ENCODE data around the gene BCL2L15. TPM values are rescaled to one million over a fixed set of nuclear protein-coding genes. Genes with fewer than 3 reads are reported as not detected.

The BCL2L15 gene
- polyA plus RNA-seq, 1 experiment = 0.02 TPM

- no peaks in the 10 kb centered on the region for H3K27me3 ChIP-seq (ENCODE audit: control insufficient read depth, insufficient read depth, low read length)
- H3K4me3 ChIP-seq (ENCODE audit: low read depth, low read length) = no peak overlapping the region
- no peak for DNase-seq (ENCODE audit: low read depth)
- POLR2A ChIA-PET = no interaction called here
- H3K36me3 ChIP-seq (ENCODE audit: control insufficient read depth, insufficient read depth, low read length) = no peaks in the 10 kb centered on the region
- CTCF ChIA-PET = interaction anchor here (0.9 to 1.0 kb wide), 2 partner anchors 11 to 15 kb away, joined by 3 to 4 read pairs; partner anchors contain the start of gene BCL2L15
- no peak for TF ChIP-seq CTCF (IDR thresholded peaks at IDR 0.05; ENCODE audit: insufficient read depth, low read depth, low read length)
Observed at GRCh38 chr1:113872219-113872935, 15.0 kb downstream of the BCL2L15 start.

- H3K4me3 ChIP-seq (ENCODE audit: low read depth, low read length) = no peak within 1 kb of the TSS
- ChIA-PET CTCF (interaction anchor here (0.9 kb wide), 1 partner anchor 16 kb away, joined by 4 read pairs; the partner anchor contains the start of gene BCL2L15), POLR2A (no interaction called here)
- no peak for TF ChIP-seq CTCF (IDR thresholded peaks at IDR 0.05; ENCODE audit: insufficient read depth, low read depth, low read length)
- H3K27me3 ChIP-seq (ENCODE audit: control insufficient read depth, insufficient read depth, low read length) = no peaks in the 10 kb centered on the region
- DNase-seq (ENCODE audit: low read depth) = peak; percentile 35
- H3K36me3 ChIP-seq (ENCODE audit: control insufficient read depth, insufficient read depth, low read length) = no peaks in the 10 kb centered on the region
Observed at GRCh38 chr1:113871597-113872113, 15.7 kb downstream of the BCL2L15 start, which contains the start of gene PTPN22. Gene PTPN22, minus strand, starts transcription at chr1:113871712.

- CTCF ChIA-PET = interaction anchor here (1.5 to 2.1 kb wide), 2 partner anchors 10 to 58 kb away, joined by 3 to 6 read pairs; partner anchors contain the start of gene HIPK1
Observed at GRCh38 chr1:113870778-113871177, 16.6 kb downstream of the BCL2L15 start.

GRCh38 chr1:113868387-113869083, 18.8 kb downstream of the BCL2L15 start:
- no peak for DNase-seq (ENCODE audit: low read depth)
- no peak for TF ChIP-seq CTCF (IDR thresholded peaks at IDR 0.05; ENCODE audit: insufficient read depth, low read depth, low read length)
- CTCF ChIA-PET = interaction anchor here (0.9 to 2.1 kb wide), 2 partner anchors 8 to 16 kb away, joined by 3 to 6 read pairs; no protein-coding TSS in a partner anchor
- Histone ChIP-seq H3K27me3 (ENCODE audit: control insufficient read depth, insufficient read depth, low read length) (no peaks in the 10 kb centered on the region), H3K4me3 (ENCODE audit: low read depth, low read length) (no peak overlapping the region), H3K36me3 (ENCODE audit: control insufficient read depth, insufficient read depth, low read length) (no peaks in the 10 kb centered on the region)
- POLR2A ChIA-PET = interaction anchor here (0.6 kb wide), 1 partner anchor 17 kb away, joined by 3 read pairs; no protein-coding TSS in a partner anchor

More at GRCh38 chr1:113870778-113871177, 16.6 kb downstream of the BCL2L15 start:
- H3K4me3 ChIP-seq (ENCODE audit: low read depth, low read length) = no peak overlapping the region
- H3K36me3 ChIP-seq (ENCODE audit: control insufficient read depth, insufficient read depth, low read length) = no peaks in the 10 kb centered on the region
- no peaks in the 10 kb centered on the region for H3K27me3 ChIP-seq (ENCODE audit: control insufficient read depth, insufficient read depth, low read length)
- no peak for DNase-seq (ENCODE audit: low read depth)
- TF ChIP-seq CTCF (IDR thresholded peaks at IDR 0.05; ENCODE audit: insufficient read depth, low read depth, low read length) = no peak
- POLR2A ChIA-PET = no interaction called here

DNA sequence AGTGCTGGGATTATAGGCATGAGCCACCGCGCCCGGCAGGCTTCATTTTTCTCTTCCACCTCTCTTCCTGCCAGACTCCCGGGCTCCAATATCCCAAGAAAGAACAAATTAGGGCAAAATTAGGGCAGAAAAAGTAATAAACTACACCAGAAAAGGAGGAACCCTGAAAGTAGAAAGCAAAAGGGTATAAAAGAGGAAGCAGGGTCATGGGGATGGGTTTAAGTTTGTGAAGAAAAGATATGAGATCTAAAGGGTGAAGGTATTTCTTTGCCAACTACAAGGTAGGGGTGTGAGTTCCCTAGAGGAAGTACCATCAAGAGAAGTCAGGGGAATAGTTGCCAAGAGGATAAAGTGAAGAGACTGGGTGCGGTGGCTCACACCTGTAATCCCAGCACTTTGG, 25.7 kb downstream of the BCL2L15 start:
- CTCF ChIA-PET = interaction anchor here (1.8 kb wide), 1 partner anchor 8 kb away, joined by 6 read pairs; no protein-coding TSS in a partner anchor
- POLR2A ChIA-PET = no interaction called here
- Histone ChIP-seq H3K27me3 (ENCODE audit: control insufficient read depth, insufficient read depth, low read length) (no peaks in the 10 kb centered on the region), H3K36me3 (ENCODE audit: control insufficient read depth, insufficient read depth, low read length) (no peaks in the 10 kb centered on the region), H3K4me3 (ENCODE audit: low read depth, low read length) (no peak overlapping the region)
- DNase-seq (ENCODE audit: low read depth) = no peak
- TF ChIP-seq CTCF (IDR thresholded peaks at IDR 0.05; ENCODE audit: insufficient read depth, low read depth, low read length) = no peak

Measured in BJ (cell line).